Gastrocnemius medialis (tissue), 4 donors: ENCODE results near the gene ABR. TPM values are rescaled to one million over a fixed set of nuclear protein-coding genes. Genes with fewer than 3 reads are reported as not detected.
A peak's percentile ranks its signal among the peaks of the same experiment; 100 is the strongest.

ENCODE experiments used
- ATAC-seq, 2 donors: fragments of 150-250 bp; one replicate each; pipeline ENCODE4 v1.9.1; 2016
- DNase-seq, 2 donors: peaks; one replicate each; pipeline ENCODE4 v3.0.0-alpha.2; 2019
- H3K27ac ChIP-seq, 4 donors: fragments of 200-600 bp; sonication (generic); 1 replicate in 1 of 4; 2 replicates in 3 of 4; pipeline ENCODE4 v1.5.1; 2016 to 2018; ENCODE audit warnings: mild to moderate bottlenecking in 2 of 4, moderate library complexity in 1 of 4
- H3K27me3 ChIP-seq, 3 donors: fragments of 200-600 bp; sonication (generic) in 2 of 3; 1 replicate in 1 of 3; 2 replicates in 2 of 3; pipeline versions ENCODE4 v1.5.1 to v1.6.0; 2016 to 2019; ENCODE audit warnings: mild to moderate bottlenecking in 1 of 3, moderate library complexity in 1 of 3
- H3K36me3 ChIP-seq, 2 donors: fragments of 200-600 bp; sonication (generic) in 1 of 2; one replicate each; pipeline ENCODE4 v1.5.1; 2017 to 2018
- H3K4me1 ChIP-seq, 2 donors: fragments of 200-600 bp; sonication (generic) in 1 of 2; one replicate each; pipeline ENCODE4 v1.5.1; 2016 to 2017; ENCODE audit warnings: mild to moderate bottlenecking in 2 of 2
- H3K4me3 ChIP-seq, 4 donors: fragments of 200-600 bp; sonication (generic) in 3 of 4; 1 replicate in 1 of 4; 2 replicates in 3 of 4; pipeline ENCODE4 v1.5.1; 2016 to 2019; ENCODE audit warnings: mild to moderate bottlenecking in 2 of 4
- H3K9me3 ChIP-seq, 3 donors: fragments of 200-600 bp; sonication (generic) in 2 of 3; 1 replicate in 1 of 3; 2 replicates in 2 of 3; pipeline ENCODE4 v1.5.1; 2016 to 2019
- POLR2A ChIP-seq, 2 donors: fragments of 450-650 bp; IDR thresholded peaks; one replicate each; pipeline ENCODE4 v1.6.1; 2017; ENCODE audit warnings: antibody characterized with exemption in 2 of 2, mild to moderate bottlenecking in 2 of 2, moderate library complexity in 2 of 2
- in situ Hi-C, 4 donors: fragments of 200-750 bp; cut with MboI; loops; one replicate each; pipeline versions ENCODE4 v1.15.0 to v1.8.0; 2017; ENCODE audit warnings: low sequenced_read_pairs in 4 of 4
- intact Hi-C: fragments of 100-400 bp; cut with DNase I; formaldehyde crosslinking; loops from one replicate; pipeline ENCODE4 v1.15.1; 2023; ENCODE audit warnings: low total_unique reads
- total RNA-seq, 4 donors: library from RNA; depleted of rRNA; stranded (reverse); fragments of >200 nt; gene quantifications; one replicate each; pipeline versions ENCODE4 v1.1.0 to v1.2.3, GENCODE V29; 2016
- TF ChIP-seq, protein P1 (sequence below), 5 experiments: fragments of 450-650 bp in 3 of 5; fragments of 200-600 bp in 2 of 5; sonication (generic) in 2 of 5; IDR thresholded peaks in 4 of 5; conservative IDR thresholded peaks in 1 of 5; 1 replicate in 4 of 5; 2 replicates in 1 of 5; pipeline ENCODE4 v1.5.1; 2016 to 2019; ENCODE audit warnings: antibody characterized with exemption in 5 of 5, mild to moderate bottlenecking in 3 of 5, moderate library complexity in 3 of 5

The ABR gene
- total RNA-seq, 4 donors from 2014 or later: 9.7 to 15.4 (median 12.8) TPM

DNA sequence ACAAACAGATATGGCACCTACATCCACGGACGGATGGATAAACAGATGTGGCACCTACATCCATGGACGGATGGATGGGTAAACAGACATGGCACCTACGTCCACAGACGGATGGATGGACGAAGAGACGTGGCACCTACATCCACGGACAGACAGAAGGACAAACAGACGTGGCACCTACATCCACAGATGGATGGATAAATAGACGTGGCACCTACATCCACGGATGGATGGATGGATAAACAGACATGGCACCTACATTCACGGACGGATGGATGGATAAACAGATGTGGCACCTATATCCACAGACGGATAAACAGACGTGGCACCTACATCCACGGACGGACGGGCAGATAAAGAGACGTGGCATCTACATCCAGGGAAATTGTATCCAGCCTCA lies 137.3 kb downstream of the ABR start:
- Histone ChIP-seq H3K27ac (no peak overlapping the region), H3K4me3 (no peak overlapping the region), H3K4me1 (peaks cover 13 to 32% of the 10 kb centered on the region in 2 donors), H3K9me3 (no peaks in the 10 kb centered on the region), H3K27me3 (no peaks in the 10 kb centered on the region), H3K36me3 (no peaks in the 10 kb centered on the region)
- intact Hi-C loops: no loop called here
- in situ Hi-C loops: no loop called here
- DNase-seq (no peak), ATAC-seq (no peak)
- TF ChIP-seq POLR2A (IDR thresholded peaks at IDR 0.05): no peak
- TF ChIP-seq, protein P1, sequence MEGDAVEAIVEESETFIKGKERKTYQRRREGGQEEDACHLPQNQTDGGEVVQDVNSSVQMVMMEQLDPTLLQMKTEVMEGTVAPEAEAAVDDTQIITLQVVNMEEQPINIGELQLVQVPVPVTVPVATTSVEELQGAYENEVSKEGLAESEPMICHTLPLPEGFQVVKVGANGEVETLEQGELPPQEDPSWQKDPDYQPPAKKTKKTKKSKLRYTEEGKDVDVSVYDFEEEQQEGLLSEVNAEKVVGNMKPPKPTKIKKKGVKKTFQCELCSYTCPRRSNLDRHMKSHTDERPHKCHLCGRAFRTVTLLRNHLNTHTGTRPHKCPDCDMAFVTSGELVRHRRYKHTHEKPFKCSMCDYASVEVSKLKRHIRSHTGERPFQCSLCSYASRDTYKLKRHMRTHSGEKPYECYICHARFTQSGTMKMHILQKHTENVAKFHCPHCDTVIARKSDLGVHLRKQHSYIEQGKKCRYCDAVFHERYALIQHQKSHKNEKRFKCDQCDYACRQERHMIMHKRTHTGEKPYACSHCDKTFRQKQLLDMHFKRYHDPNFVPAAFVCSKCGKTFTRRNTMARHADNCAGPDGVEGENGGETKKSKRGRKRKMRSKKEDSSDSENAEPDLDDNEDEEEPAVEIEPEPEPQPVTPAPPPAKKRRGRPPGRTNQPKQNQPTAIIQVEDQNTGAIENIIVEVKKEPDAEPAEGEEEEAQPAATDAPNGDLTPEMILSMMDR (IDR thresholded peaks at IDR 0.05 in 4 of 5, conservative IDR thresholded peaks at IDR 0.05 in 1 of 5): no peak

DNA sequence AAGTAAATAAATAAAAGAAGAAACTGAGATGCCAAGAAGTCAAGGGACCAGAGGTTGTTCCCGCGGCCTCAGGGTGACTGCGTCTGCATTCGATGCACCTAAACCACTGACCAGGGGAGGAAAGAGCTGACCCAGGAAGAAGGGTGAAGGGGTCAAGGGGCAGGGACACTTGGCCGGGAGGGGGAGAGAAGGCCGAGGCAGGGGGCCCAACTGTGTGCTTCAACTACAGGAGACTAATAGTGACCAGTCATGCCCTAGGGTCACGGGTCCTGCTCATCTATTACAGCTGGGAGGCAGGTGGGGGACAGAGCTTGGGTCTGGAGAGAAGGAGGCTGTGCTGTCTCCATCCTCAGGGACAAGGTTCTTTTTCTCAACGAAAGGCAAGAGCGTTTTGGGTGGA lies 138.0 kb downstream of the ABR start:
- in situ Hi-C loops: no loop called here
- TF ChIP-seq, protein P1 (IDR thresholded peaks at IDR 0.05 in 4 of 5, conservative IDR thresholded peaks at IDR 0.05 in 1 of 5): no peak
- no peak for TF ChIP-seq POLR2A (IDR thresholded peaks at IDR 0.05)
- Histone ChIP-seq H3K4me3 (no peak overlapping the region), H3K9me3 (no peaks in the 10 kb centered on the region), H3K36me3 (no peaks in the 10 kb centered on the region), H3K4me1 (peaks cover 13 to 32% of the 10 kb centered on the region in 2 donors), H3K27ac (no peak overlapping the region), H3K27me3 (no peaks in the 10 kb centered on the region)
- ATAC-seq (no peak), DNase-seq (no peak)
- intact Hi-C loops: no loop called here

DNA sequence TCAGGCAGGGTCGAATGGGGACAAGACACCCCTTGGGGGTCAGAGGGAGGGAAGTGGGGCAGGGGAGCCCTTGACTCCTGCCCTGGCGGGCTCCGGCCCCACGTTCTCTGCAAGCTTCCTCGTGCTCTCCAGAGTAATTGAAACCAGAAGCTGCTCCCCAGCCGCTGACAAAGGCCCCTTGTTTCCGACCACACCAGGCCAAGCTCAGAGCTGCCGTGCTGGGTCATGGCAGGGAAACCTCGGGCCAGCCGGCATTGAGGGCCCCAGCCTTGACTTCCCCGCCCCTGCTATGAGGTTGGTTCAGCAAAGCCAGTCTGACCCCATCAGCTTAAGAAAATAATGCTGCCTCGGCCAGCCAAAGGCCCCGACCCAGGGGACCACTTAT lies 139.6 kb downstream of the ABR start:
- TF ChIP-seq, protein P1 (IDR thresholded peaks at IDR 0.05 in 4 of 5, conservative IDR thresholded peaks at IDR 0.05 in 1 of 5): no peak
- no peak for TF ChIP-seq POLR2A (IDR thresholded peaks at IDR 0.05)
- no peaks in the 10 kb centered on the region for H3K36me3 ChIP-seq
- no peak for ATAC-seq
- H3K27me3 ChIP-seq: no peaks in the 10 kb centered on the region
- in situ Hi-C loops: no loop called here
- H3K27ac ChIP-seq: peak overlapping the region; percentile 67 to 80 (median 76)
- H3K4me3 ChIP-seq: peak overlapping the region in 3 of 4 donors; percentile 20 to 34 (median 29)
- intact Hi-C loops: no loop called here
- no peaks in the 10 kb centered on the region for H3K9me3 ChIP-seq
- no peak for DNase-seq
- peaks cover 13 to 34% of the 10 kb centered on the region in 2 donors for H3K4me1 ChIP-seq

DNA sequence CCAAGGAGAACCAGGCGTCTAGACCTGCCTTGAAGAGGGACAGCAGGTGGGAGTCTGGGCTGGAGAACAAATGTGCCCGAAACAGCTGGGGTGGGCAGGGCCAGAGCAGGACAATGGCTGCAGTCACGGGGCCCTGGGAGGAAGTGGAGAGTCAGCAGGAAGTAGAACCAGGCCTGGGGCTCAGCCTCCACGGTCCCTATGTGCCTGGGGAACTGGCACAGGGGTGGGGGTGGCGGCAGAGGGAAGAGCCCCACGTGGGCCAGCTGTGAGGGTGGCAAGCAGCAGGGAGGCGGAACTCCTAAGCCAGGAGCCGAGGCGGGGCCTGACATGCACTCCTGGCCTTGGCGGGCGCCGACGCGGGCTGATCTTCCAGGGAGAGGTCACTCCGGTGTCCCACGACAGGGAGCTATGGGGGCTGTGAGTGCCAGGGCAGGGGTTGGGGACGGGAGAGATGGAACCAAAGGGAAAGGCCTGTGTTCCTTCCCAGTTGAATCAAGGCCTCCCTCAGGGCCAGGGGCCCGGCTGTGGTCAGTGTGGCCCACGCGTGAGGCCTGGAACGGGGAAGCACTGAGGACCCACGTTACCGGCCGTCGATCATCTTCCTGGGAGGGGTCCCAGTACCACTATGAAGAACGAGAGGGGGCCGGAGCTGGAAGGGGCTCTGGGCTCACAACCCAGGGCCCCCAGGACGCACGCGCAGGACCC lies 140.1 kb downstream of the ABR start:
- ATAC-seq (peak; percentile 45 to 51), DNase-seq (peak; percentile 64 to 67)
- intact Hi-C loops: loop anchor here (5.0 kb wide), 1 partner anchor 37 kb away; no protein-coding TSS in a partner anchor
- no peaks in the 10 kb centered on the region for H3K9me3 ChIP-seq
- in situ Hi-C loops: no loop called here
- H3K27ac ChIP-seq: peak overlapping the region; percentile 67 to 80 (median 76)
- no peaks in the 10 kb centered on the region for H3K27me3 ChIP-seq
- peak overlapping the region in 3 of 4 donors; percentile 20 to 34 (median 29) for H3K4me3 ChIP-seq
- no peaks in the 10 kb centered on the region for H3K36me3 ChIP-seq
- peaks cover 13 to 32% of the 10 kb centered on the region in 2 donors for H3K4me1 ChIP-seq
- TF ChIP-seq POLR2A (IDR thresholded peaks at IDR 0.05): peak; percentile 18 to 20
- TF ChIP-seq, protein P1 (IDR thresholded peaks at IDR 0.05 in 4 of 5, conservative IDR thresholded peaks at IDR 0.05 in 1 of 5): no peak
